Peyer's patch (tissue), 4 donors: ENCODE data around the gene CNGA2. TPM values are rescaled to one million over a fixed set of nuclear protein-coding genes. Genes with fewer than 3 reads are reported as not detected.
A peak's percentile ranks its signal among the peaks of the same experiment; 100 is the strongest.

ENCODE experiments used
- DNase-seq, 3 donors: peaks; one replicate each; pipeline ENCODE4 v3.0.0-alpha.2; 2017 to 2019
- H3K27ac ChIP-seq, 4 donors: fragments of 200-600 bp; sonication (generic); one replicate each; pipeline ENCODE4 v1.5.1; 2016 to 2019
- H3K27me3 ChIP-seq, 2 donors: fragments of 200-600 bp; sonication (generic); one replicate each; pipeline ENCODE4 v1.5.1; 2019
- H3K36me3 ChIP-seq, 3 donors: fragments of 200-600 bp; sonication (generic); one replicate each; pipeline ENCODE4 v1.5.1; 2016 to 2019
- H3K4me1 ChIP-seq, 4 donors: fragments of 200-600 bp; sonication (generic); one replicate each; pipeline ENCODE4 v1.5.1; 2016 to 2019
- H3K4me3 ChIP-seq, 4 donors: fragments of 200-600 bp; sonication (generic); 1 replicate in 3 of 4; 2 replicates in 1 of 4; pipeline ENCODE4 v1.5.1; 2016 to 2019; ENCODE audit warnings: mild to moderate bottlenecking in 1 of 4
- H3K9me3 ChIP-seq, 4 donors: fragments of 200-600 bp; sonication (generic); one replicate each; pipeline ENCODE4 v1.5.1; 2016 to 2019; ENCODE audit warnings: mild to moderate bottlenecking in 1 of 4
- POLR2A ChIP-seq, 2 donors: fragments of 450-650 bp; IDR thresholded peaks; one replicate each; pipeline ENCODE4 v1.5.1; 2017; ENCODE audit warnings: antibody characterized with exemption in 2 of 2, mild to moderate bottlenecking in 2 of 2, moderate library complexity in 2 of 2
- total RNA-seq, 4 donors: library from RNA; depleted of rRNA; stranded (reverse); fragments of >200 nt; gene quantifications; one replicate each; pipeline ENCODE4 v1.1.0, GENCODE V29; 2016
- TF ChIP-seq, protein P1 (sequence below), 6 experiments: fragments of 450-650 bp in 4 of 6; fragments of 200-600 bp in 2 of 6; sonication (generic) in 1 of 6; IDR thresholded peaks; one replicate each; pipeline ENCODE4 v1.5.1; 2017 to 2019; ENCODE audit warnings: antibody characterized with exemption in 6 of 6, mild to moderate bottlenecking in 3 of 6, moderate library complexity in 1 of 6

The CNGA2 gene
- total RNA-seq, 4 donors from 2014 or later: not detected

DNA sequence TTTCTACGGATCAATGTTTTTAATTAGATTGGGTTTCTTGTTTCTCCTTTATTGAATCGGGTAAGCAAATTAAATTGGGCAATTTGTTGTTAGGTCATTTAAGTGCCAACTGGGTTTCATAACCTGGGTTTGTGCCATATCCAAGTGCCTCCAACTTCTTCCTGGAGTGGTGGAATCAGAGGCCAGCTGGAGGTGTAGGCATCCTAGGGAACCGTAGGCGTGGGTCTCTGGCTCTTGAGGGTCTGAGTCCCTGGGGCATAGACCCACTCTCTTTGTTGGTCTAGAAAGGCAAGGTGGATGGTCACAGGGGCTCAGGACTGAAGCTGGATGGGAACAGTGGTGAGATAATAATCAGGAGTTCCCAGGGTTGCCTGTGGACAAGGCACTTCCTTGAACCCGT, 18.3 kb downstream of the CNGA2 start:
- H3K27me3 ChIP-seq: no peaks in the 10 kb centered on the region
- no peaks in the 10 kb centered on the region for H3K9me3 ChIP-seq
- no peak overlapping the region for H3K27ac ChIP-seq
- no peak for DNase-seq
- TF ChIP-seq, protein P1, sequence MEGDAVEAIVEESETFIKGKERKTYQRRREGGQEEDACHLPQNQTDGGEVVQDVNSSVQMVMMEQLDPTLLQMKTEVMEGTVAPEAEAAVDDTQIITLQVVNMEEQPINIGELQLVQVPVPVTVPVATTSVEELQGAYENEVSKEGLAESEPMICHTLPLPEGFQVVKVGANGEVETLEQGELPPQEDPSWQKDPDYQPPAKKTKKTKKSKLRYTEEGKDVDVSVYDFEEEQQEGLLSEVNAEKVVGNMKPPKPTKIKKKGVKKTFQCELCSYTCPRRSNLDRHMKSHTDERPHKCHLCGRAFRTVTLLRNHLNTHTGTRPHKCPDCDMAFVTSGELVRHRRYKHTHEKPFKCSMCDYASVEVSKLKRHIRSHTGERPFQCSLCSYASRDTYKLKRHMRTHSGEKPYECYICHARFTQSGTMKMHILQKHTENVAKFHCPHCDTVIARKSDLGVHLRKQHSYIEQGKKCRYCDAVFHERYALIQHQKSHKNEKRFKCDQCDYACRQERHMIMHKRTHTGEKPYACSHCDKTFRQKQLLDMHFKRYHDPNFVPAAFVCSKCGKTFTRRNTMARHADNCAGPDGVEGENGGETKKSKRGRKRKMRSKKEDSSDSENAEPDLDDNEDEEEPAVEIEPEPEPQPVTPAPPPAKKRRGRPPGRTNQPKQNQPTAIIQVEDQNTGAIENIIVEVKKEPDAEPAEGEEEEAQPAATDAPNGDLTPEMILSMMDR (IDR thresholded peaks at IDR 0.05): no peak
- TF ChIP-seq POLR2A (IDR thresholded peaks at IDR 0.05): no peak
- H3K4me1 ChIP-seq: no peaks in the 10 kb centered on the region
- no peak overlapping the region for H3K4me3 ChIP-seq
- no peaks in the 10 kb centered on the region for H3K36me3 ChIP-seq

DNA sequence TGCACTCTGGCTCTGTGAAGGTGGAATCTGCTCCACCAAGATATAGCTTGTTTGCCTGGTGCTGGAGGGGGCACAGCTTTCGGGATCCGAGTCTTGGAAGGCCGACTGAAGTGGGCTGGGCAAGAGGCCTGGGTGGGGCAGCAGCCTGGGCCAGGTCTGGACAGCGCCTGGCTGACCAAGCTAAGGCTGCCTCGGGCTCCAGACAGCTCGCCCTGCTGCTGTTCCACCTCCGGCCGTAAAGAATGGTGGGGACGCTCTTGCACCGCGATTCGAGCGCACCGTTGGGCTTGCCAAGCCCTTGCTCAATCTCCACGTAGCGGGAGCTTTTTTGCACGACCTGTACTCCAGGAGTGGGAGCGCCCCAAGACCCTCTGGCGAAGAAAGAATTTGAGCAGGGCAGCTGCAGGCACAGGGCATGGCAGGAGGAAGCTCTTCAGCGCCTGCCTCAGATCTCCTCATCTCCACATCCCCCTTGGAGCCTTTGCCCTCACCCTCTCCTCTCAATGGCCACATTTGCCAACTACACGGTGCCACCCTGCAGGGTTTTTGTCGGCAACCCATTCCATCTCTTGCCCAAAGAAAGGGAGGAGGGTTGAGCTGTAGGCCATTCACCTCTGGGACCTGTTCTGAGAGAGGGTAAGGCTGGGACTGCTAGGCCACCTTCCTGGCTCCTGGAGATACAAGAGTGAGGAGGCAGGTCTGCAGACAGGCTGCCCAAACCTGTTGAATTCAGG, 18.9 kb downstream of the CNGA2 start:
- DNase-seq: peak in 2 of 3 donors; percentile 52 to 54
- Histone ChIP-seq H3K4me3 (no peak overlapping the region), H3K27me3 (no peaks in the 10 kb centered on the region), H3K27ac (no peak overlapping the region), H3K9me3 (no peaks in the 10 kb centered on the region), H3K36me3 (no peaks in the 10 kb centered on the region), H3K4me1 (no peaks in the 10 kb centered on the region)
- no peak for TF ChIP-seq POLR2A (IDR thresholded peaks at IDR 0.05)
- TF ChIP-seq, protein P1 (IDR thresholded peaks at IDR 0.05): peak in 4 of 6 experiments; percentile 42 to 69 (median 62)

GRCh38 chrX:151754047-151754429, 19.5 kb downstream of the CNGA2 start:
- DNase-seq: no peak

DNA sequence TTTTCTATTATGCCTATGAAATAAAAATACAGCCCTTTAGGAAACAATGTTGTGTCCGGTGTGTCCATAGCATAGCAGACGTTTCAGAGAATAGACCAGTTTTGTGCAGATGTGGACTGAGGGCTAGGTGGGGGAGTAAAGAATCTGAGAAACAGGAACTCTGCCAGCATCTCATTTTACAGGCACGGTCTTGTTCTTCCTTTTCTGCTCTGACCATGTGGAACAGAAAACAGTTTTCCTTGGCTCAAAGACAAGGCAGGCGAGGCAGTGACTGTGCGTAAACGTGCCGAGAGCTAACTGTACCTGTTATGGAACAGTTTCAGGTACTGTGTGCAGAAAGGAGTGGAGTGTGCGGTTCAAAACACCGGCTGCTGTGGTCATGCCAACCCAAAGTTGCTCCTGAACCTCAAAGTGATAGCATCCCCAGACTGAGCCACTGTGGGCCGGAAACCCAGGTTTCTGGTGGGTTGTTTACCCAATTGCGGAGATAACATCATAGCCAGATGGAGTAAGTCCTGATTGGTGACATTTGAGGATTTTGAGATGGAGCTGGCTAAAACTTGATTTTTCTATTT, 20.2 kb downstream of the CNGA2 start:
- Histone ChIP-seq H3K36me3 (no peaks in the 10 kb centered on the region), H3K27me3 (no peaks in the 10 kb centered on the region), H3K4me3 (no peak overlapping the region), H3K27ac (no peak overlapping the region), H3K4me1 (no peaks in the 10 kb centered on the region), H3K9me3 (no peaks in the 10 kb centered on the region)
- TF ChIP-seq, protein P1 (IDR thresholded peaks at IDR 0.05): no peak
- TF ChIP-seq POLR2A (IDR thresholded peaks at IDR 0.05): no peak
- no peak for DNase-seq

More at GRCh38 chrX:151754047-151754429, 19.5 kb downstream of the CNGA2 start:
- no peak overlapping the region for H3K4me3 ChIP-seq
- no peaks in the 10 kb centered on the region for H3K4me1 ChIP-seq
- H3K27me3 ChIP-seq: no peaks in the 10 kb centered on the region
- H3K36me3 ChIP-seq: no peaks in the 10 kb centered on the region
- TF ChIP-seq, protein P1 (IDR thresholded peaks at IDR 0.05): no peak
- no peak for TF ChIP-seq POLR2A (IDR thresholded peaks at IDR 0.05)
- no peaks in the 10 kb centered on the region for H3K9me3 ChIP-seq
- H3K27ac ChIP-seq: no peak overlapping the region

DNA sequence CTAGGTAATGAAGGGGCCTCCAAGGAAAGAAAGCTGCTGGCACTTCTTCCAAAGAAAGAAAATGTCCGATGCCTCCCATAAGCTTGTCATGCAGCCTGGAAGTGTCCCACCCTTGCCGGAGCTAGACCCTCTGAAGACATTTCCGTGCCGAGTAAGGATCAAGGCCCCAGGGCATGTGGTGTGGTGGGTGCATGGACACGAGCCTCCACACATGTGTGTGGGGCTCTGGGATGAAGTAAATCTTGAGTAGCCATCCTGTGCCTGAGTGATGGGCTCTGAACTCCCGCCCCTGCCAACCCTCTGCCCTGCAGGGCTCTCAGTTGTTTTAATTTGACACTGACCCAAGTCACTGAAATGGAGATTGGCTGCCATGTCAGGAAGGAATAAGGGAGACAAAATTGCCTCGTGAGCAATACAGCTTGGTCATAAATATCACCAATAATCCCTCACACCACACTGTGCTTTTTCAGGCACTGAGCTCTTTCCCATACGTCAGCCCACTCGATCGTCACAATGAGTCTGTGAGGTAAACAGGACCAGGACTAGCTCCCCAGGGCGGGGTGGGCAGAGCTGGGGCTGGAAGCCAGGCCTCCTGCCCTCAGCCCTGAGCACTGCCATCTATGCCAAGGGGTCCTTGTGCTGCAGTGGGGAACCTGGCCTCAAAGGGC, 24.6 kb downstream of the CNGA2 start:
- Histone ChIP-seq H3K9me3 (no peaks in the 10 kb centered on the region), H3K27me3 (no peaks in the 10 kb centered on the region), H3K27ac (no peak overlapping the region), H3K4me1 (no peaks in the 10 kb centered on the region), H3K36me3 (no peaks in the 10 kb centered on the region), H3K4me3 (no peak overlapping the region)
- no peak for TF ChIP-seq POLR2A (IDR thresholded peaks at IDR 0.05)
- TF ChIP-seq, protein P1 (IDR thresholded peaks at IDR 0.05): no peak
- DNase-seq: no peak
